Neural cell (in vitro differentiated cells): ENCODE results near the gene SDSL.

ENCODE experiments used
- CTCF ChIP-seq: fragments of 450-650 bp; IDR thresholded peaks from 2 replicates; pipeline ENCODE4 v1.5.1; 2014; ENCODE audit warnings: antibody characterized with exemption, mild to moderate bottlenecking, moderate library complexity; ENCODE audit not compliant: poor library complexity, severe bottlenecking
- EP300 ChIP-seq: fragments of 450-650 bp; conservative IDR thresholded peaks from 2 replicates; pipeline ENCODE4 v1.6.1; 2014; ENCODE audit warnings: antibody characterized with exemption, mild to moderate bottlenecking, moderate library complexity; ENCODE audit not compliant: poor library complexity, severe bottlenecking
- REST ChIP-seq: IDR thresholded peaks from 2 replicates; pipeline ENCODE4 v1.6.1; 2012; ENCODE audit warnings: borderline replicate concordance

GRCh38 chr12:113475451-113476175 lies 53.4 kb downstream of the SDSL start:
- no peak for TF ChIP-seq CTCF
- TF ChIP-seq EP300 = no peak
- no peak for TF ChIP-seq REST
